ENCODE data around the gene S100A2.

DNA sequence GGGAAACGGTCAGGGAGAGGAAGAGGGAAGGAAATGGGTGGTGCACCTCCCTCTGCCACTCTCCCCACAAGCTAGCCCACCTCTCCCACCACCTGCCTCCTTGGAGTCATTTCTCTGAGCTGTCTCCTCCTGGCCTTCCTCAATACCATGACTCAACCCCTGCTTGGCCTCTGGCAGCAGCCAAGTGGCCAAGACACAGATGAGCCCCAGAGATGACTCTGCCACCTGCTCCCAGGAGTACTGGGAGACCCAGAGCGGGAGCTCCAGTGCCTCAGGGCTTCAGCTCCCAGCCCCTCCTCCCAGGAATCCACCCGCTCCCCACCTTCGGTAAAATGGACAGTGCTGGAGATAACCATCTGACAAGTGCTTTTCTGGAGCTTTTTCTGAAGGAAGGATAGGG lies 44.7 kb upstream of the S100A2 start:
- no peak for TF ChIP-seq CTCF (IDR thresholded peaks at IDR 0.05; ENCODE audit: insufficient read depth, low read depth, low read length)
- TF ChIP-seq EZH2 (IDR thresholded peaks at IDR 0.05; ENCODE audit: insufficient read depth, low read length): no peak

All from astrocyte (in vitro differentiated cells and primary cell).